RWPE2 (cell line): ENCODE data around the gene VAC14.
"Not testable (repeated sequence)": the region's sequence is repeated elsewhere in the genome, so short reads cannot be mapped to it uniquely, and the experiment has no call there.

Source experiments
- ATAC-seq: fragments of 200-7000 bp; cut with Tn5 transposase; 3 replicates; pipeline ENCODE4 v1.9.1; 2021; ENCODE audit warnings: low read depth
- DNase-seq: peaks from one replicate; pipeline ENCODE4 v3.0.0-alpha.2; 2020; ENCODE audit warnings: low spot score
- H3K27ac ChIP-seq: fragments of 450-650 bp; 2 replicates; pipeline ENCODE4 v1.5.1; 2017; ENCODE audit warnings: mild to moderate bottlenecking; ENCODE audit not compliant: poor library complexity, severe bottlenecking
- H3K27me3 ChIP-seq: fragments of 250-450 bp; sonication (Bioruptor Pico); 2 replicates; pipeline ENCODE4 v1.5.1; 2021; ENCODE audit warnings: mild to moderate bottlenecking, moderate library complexity; ENCODE audit not compliant: insufficient read depth, poor library complexity, severe bottlenecking
- H3K36me3 ChIP-seq: fragments of 250-450 bp; sonication (Bioruptor Pico); 2 replicates; pipeline ENCODE4 v1.5.1; 2020; ENCODE audit warnings: low read depth, mild to moderate bottlenecking, moderate library complexity
- H3K4me1 ChIP-seq: fragments of 250-450 bp; sonication (Bioruptor Pico); 2 replicates; pipeline ENCODE4 v1.5.1; 2021; ENCODE audit warnings: mild to moderate bottlenecking, moderate library complexity; ENCODE audit not compliant: insufficient read depth, poor library complexity, severe bottlenecking
- H3K4me3 ChIP-seq: fragments of 250-450 bp; sonication (Bioruptor Pico); 2 replicates; pipeline ENCODE4 v1.5.1; 2021; ENCODE audit warnings: mild to moderate bottlenecking, moderate library complexity; ENCODE audit not compliant: severe bottlenecking
- H3K9me3 ChIP-seq: fragments of 250-450 bp; sonication (Bioruptor Pico); 2 replicates; pipeline ENCODE4 v1.5.1; 2021; ENCODE audit warnings: mild to moderate bottlenecking, moderate library complexity; ENCODE audit not compliant: severe bottlenecking
- CTCF ChIP-seq: fragments of 450-650 bp; IDR thresholded peaks from one replicate; pipeline ENCODE4 v1.5.1; 2017; ENCODE audit warnings: mild to moderate bottlenecking, moderate library complexity; ENCODE audit not compliant: poor library complexity, severe bottlenecking

Gene VAC14

GRCh38 chr16:70677499-70678120, 123.3 kb downstream of the VAC14 start:
- no peaks in the 10 kb centered on the region for H3K27me3 ChIP-seq
- H3K4me1 ChIP-seq, result peaks cover 15% of the 10 kb centered on the region
- H3K27ac ChIP-seq, result no peak overlapping the region
- no peak overlapping the region for H3K4me3 ChIP-seq
- no peak for TF ChIP-seq CTCF
- DNase-seq (no peak), ATAC-seq (no peak)
- no peaks in the 10 kb centered on the region for H3K9me3 ChIP-seq
- peaks cover 91% of the 10 kb centered on the region for H3K36me3 ChIP-seq

GRCh38 chr16:70676675-70677498, 124.1 kb downstream of the VAC14 start:
- ATAC-seq (no peak), DNase-seq (no peak)
- H3K36me3 ChIP-seq, result peaks cover 91% of the 10 kb centered on the region
- no peaks in the 10 kb centered on the region for H3K9me3 ChIP-seq
- H3K27ac ChIP-seq, result no peak overlapping the region
- no peak for TF ChIP-seq CTCF
- H3K27me3 ChIP-seq, result no peaks in the 10 kb centered on the region
- peaks cover 7% of the 10 kb centered on the region for H3K4me1 ChIP-seq
- H3K4me3 ChIP-seq, result no peak overlapping the region

- Histone ChIP-seq H3K27ac (no peak overlapping the region), H3K36me3 (peaks cover 91% of the 10 kb centered on the region), H3K4me3 (no peak overlapping the region), H3K4me1 (no peaks in the 10 kb centered on the region), H3K27me3 (no peaks in the 10 kb centered on the region), H3K9me3 (no peaks in the 10 kb centered on the region)
- ATAC-seq (no peak), DNase-seq (no peak)
- no peak for TF ChIP-seq CTCF
These were observed 125.0 kb downstream of the VAC14 start for GRCh38 chr16:70675851-70676513.

GRCh38 chr16:70674221-70675014, 126.5 kb downstream of the VAC14 start:
- H3K36me3 ChIP-seq, result peaks cover 98% of the 10 kb centered on the region
- H3K4me3 ChIP-seq, result no peak overlapping the region
- no peaks in the 10 kb centered on the region for H3K9me3 ChIP-seq
- H3K27me3 ChIP-seq, result no peaks in the 10 kb centered on the region
- no peak for ATAC-seq
- DNase-seq, result no peak
- no peak overlapping the region for H3K27ac ChIP-seq
- H3K4me1 ChIP-seq, result no peaks in the 10 kb centered on the region
- no peak for TF ChIP-seq CTCF

- H3K27me3 ChIP-seq, ATAC-seq: not testable (repeated sequence)
- H3K36me3 ChIP-seq, result peaks cover 98% of the 10 kb centered on the region
These were observed 130.0 kb downstream of the VAC14 start for GRCh38 chr16:70670938-70671337.

More at GRCh38 chr16:70670938-70671337, 130.0 kb downstream of the VAC14 start:
- H3K4me3 ChIP-seq, H3K27ac ChIP-seq, H3K4me1 ChIP-seq, DNase-seq, H3K9me3 ChIP-seq: not testable (repeated sequence)
